Stomach (tissue), 4 donors: Measurements from ENCODE around the gene SLC37A1.
A peak's percentile ranks its signal among the peaks of the same experiment; 100 is the strongest.

Experiments used
- EP300 ChIP-seq: sonication (generic); formaldehyde crosslinking; IDR thresholded peaks from one replicate; pipeline ENCODE4 v1.6.1; 2017; ENCODE audit warnings: antibody characterized with exemption
- POLR2AphosphoS5 ChIP-seq, 3 donors: sonication (generic); formaldehyde crosslinking; IDR thresholded peaks; one replicate each; pipeline ENCODE4 v1.6.1; 2016; ENCODE audit warnings: antibody characterized with exemption in 3 of 3
- TF ChIP-seq, protein P1 (sequence below), 7 experiments: fragments of 450-650 bp in 4 of 7; fragments of 200-600 bp in 3 of 7; sonication (generic) in 3 of 7; IDR thresholded peaks; one replicate each; pipeline ENCODE4 v1.5.1; 2016 to 2019; ENCODE audit warnings: antibody characterized with exemption in 7 of 7, control low read depth in 2 of 7, mild to moderate bottlenecking in 1 of 7

DNA sequence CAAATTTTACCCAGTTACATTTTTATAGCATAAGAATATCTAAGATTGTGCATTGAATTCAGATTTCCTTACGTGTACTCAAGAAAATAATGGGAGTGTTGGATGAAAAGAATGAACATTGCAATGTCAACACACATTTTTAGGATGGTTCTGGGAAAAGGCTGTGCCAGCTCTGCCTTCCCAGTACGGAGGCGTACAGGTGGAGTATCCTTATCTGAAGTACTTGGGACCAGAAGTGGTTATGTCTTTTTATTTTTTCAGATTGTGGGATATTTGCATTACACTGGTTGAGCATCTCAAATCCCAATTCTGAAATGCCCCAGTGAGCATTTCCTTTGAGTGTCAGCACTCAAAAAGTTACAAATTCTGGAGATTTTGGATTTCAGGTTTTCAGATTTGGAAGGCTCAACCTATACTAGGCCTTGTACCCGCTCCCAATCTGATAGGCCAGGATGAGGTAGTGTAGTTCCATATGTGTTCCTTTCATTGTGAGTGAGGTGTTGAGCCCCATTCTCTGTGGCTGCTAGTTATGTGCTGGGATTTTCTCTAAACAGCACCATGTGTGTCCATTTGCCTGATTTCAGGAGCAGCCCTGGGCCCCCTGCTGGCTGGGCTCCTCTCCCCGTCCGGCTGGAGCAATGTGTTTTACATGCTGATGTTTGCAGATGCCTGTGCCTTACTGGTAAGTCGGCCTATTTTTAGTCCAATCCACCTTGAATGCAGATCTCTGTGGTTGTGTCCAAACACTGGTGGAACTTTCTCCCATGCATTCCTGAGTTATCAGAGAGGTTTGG is 60.8 kb downstream of the SLC37A1 start:
- no peak for TF ChIP-seq EP300
- TF ChIP-seq POLR2AphosphoS5 (IDR thresholded peaks at IDR 0.05) = peak in 1 of 3 donors; percentile 2
- TF ChIP-seq, protein P1, sequence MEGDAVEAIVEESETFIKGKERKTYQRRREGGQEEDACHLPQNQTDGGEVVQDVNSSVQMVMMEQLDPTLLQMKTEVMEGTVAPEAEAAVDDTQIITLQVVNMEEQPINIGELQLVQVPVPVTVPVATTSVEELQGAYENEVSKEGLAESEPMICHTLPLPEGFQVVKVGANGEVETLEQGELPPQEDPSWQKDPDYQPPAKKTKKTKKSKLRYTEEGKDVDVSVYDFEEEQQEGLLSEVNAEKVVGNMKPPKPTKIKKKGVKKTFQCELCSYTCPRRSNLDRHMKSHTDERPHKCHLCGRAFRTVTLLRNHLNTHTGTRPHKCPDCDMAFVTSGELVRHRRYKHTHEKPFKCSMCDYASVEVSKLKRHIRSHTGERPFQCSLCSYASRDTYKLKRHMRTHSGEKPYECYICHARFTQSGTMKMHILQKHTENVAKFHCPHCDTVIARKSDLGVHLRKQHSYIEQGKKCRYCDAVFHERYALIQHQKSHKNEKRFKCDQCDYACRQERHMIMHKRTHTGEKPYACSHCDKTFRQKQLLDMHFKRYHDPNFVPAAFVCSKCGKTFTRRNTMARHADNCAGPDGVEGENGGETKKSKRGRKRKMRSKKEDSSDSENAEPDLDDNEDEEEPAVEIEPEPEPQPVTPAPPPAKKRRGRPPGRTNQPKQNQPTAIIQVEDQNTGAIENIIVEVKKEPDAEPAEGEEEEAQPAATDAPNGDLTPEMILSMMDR (IDR thresholded peaks at IDR 0.05) = peak in 1 of 7 experiments; percentile 8
